Measurements from ENCODE around the gene ATG5. TPM values are rescaled to one million over a fixed set of nuclear protein-coding genes. Genes with fewer than 3 reads are reported as not detected.

ATG5 gene
- total RNA-seq, 1 donor from 2014 or later = 39.3 TPM

DNA sequence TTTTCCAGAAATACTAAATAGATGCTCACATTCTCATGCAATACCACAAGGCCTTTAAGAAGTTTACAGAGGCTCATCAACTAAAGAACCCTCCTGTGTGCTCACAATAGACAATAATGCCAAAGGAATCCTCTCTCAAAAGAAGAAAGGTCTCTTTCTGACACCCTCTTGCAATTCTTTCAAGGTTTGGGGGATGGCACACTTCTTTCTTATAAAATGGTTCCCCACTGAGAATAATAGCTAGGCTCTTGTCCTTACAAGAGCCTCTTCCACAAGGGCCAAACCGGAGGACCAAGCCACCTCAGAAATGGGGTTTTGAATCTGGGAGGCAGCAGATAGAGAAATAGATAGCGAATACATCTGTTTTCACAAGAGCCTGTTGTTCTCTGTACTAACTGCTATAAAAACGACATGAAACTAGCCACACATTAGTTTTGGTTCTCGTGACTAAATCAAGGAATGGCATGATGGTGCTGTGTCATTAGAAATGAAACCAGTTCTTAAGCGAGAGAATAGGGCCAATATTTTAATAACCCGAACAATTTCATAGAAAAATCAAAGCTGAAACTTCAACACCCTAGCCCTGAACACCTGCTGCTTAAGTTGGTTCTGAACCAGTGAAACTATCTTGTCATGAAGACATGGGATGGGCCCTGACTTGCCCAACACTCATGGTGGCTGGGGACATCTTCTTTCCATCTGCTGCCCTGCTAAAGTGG, 158.3 kb downstream of the ATG5 start:
- Histone ChIP-seq H3K4me1 (ENCODE audit: insufficient read depth, low read length) (peaks cover 26% of the 10 kb centered on the region), H3K79me2 (ENCODE audit: insufficient read depth, low read length) (no peaks in the 10 kb centered on the region), H4K20me1 (ENCODE audit: insufficient read depth, low read length) (no peaks in the 10 kb centered on the region), H3K27ac (ENCODE audit: low read depth, low read length) (no peak overlapping the region), H3K36me3 (ENCODE audit: insufficient read depth, low read length) (no peaks in the 10 kb centered on the region), H3K27me3 (ENCODE audit: insufficient read depth, low read length) (no peaks in the 10 kb centered on the region), H3K4me3 (ENCODE audit: insufficient read depth, low read depth, low read length) (no peak overlapping the region), H3K9me3 (ENCODE audit: insufficient read depth, low read depth, low read length) (no peaks in the 10 kb centered on the region), H3K9ac (ENCODE audit: low read length) (no peak overlapping the region), H3K4me2 (ENCODE audit: low read length) (no peak overlapping the region), H2AFZ (ENCODE audit: low read depth, low read length) (no peak overlapping the region)
- peaks cover 18% of the 10 kb centered on the region for H3K4me1 Mint-ChIP-seq (ENCODE audit: low read depth, unreplicated experiment)
- H3K4me3 Mint-ChIP-seq (ENCODE audit: unreplicated experiment) = no peak overlapping the region
- H3K27me3 Mint-ChIP-seq (ENCODE audit: low read depth, unreplicated experiment) = no peaks in the 10 kb centered on the region
- TF ChIP-seq, protein P1, sequence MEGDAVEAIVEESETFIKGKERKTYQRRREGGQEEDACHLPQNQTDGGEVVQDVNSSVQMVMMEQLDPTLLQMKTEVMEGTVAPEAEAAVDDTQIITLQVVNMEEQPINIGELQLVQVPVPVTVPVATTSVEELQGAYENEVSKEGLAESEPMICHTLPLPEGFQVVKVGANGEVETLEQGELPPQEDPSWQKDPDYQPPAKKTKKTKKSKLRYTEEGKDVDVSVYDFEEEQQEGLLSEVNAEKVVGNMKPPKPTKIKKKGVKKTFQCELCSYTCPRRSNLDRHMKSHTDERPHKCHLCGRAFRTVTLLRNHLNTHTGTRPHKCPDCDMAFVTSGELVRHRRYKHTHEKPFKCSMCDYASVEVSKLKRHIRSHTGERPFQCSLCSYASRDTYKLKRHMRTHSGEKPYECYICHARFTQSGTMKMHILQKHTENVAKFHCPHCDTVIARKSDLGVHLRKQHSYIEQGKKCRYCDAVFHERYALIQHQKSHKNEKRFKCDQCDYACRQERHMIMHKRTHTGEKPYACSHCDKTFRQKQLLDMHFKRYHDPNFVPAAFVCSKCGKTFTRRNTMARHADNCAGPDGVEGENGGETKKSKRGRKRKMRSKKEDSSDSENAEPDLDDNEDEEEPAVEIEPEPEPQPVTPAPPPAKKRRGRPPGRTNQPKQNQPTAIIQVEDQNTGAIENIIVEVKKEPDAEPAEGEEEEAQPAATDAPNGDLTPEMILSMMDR (IDR thresholded peaks at IDR 0.05; ENCODE audit: insufficient read depth, low read depth, low read length) = no peak
- no peak for TF ChIP-seq EZH2 (IDR thresholded peaks at IDR 0.05; ENCODE audit: insufficient read depth, low read length)
- H3K36me3 Mint-ChIP-seq (ENCODE audit: low read depth, unreplicated experiment) = peaks cover 2% of the 10 kb centered on the region
- no peak for DNase-seq (ENCODE audit: low read depth)
- FAIRE-seq = no peak
- no peak overlapping the region for H3K27ac Mint-ChIP-seq (ENCODE audit: unreplicated experiment)
- H3K9me3 Mint-ChIP-seq (ENCODE audit: unreplicated experiment) = no peaks in the 10 kb centered on the region

DNA sequence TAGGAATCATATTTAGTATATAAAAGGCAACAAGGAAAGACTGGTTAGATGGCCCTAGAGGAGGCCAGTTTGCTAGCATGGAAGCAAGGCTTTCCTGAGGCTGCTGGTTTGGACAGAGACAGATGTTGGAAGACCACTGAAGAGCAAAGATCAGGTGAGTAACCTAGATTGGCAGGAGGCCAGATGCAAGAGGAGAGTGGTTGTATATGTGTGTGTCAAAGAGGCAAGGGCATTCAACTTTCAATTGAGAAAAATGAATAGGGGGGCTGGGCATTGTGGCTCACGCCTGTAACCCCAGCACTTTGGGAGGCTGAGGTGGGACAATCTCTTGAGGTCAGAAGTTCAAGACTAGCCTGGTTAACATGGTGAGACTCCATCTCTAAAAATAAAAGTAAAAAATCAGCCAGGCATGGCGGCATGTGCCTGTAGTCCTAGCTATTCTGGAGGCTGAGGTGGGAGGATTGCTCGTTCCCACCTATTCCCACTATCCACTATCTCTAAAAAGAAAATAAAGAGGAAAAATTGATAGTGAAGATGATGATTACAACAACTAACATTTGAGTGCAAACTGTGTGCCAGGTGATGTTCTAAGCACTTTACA, 159.6 kb downstream of the ATG5 start:
- no peaks in the 10 kb centered on the region for H3K27me3 ChIP-seq (ENCODE audit: insufficient read depth, low read length)
- H3K9ac ChIP-seq (ENCODE audit: low read length) = no peak overlapping the region
- Mint-ChIP-seq H3K27ac (ENCODE audit: unreplicated experiment) (no peak overlapping the region), H3K9me3 (ENCODE audit: unreplicated experiment) (no peaks in the 10 kb centered on the region), H3K4me3 (ENCODE audit: unreplicated experiment) (no peak overlapping the region), H3K4me1 (ENCODE audit: low read depth, unreplicated experiment) (peaks cover 18% of the 10 kb centered on the region), H3K36me3 (ENCODE audit: low read depth, unreplicated experiment) (peaks cover 2% of the 10 kb centered on the region), H3K27me3 (ENCODE audit: low read depth, unreplicated experiment) (no peaks in the 10 kb centered on the region)
- DNase-seq (ENCODE audit: low read depth) (peak; percentile 75), FAIRE-seq (no peak)
- no peaks in the 10 kb centered on the region for H4K20me1 ChIP-seq (ENCODE audit: insufficient read depth, low read length)
- peaks cover 26% of the 10 kb centered on the region for H3K4me1 ChIP-seq (ENCODE audit: insufficient read depth, low read length)
- no peaks in the 10 kb centered on the region for H3K9me3 ChIP-seq (ENCODE audit: insufficient read depth, low read depth, low read length)
- H3K4me2 ChIP-seq (ENCODE audit: low read length) = no peak overlapping the region
- H3K4me3 ChIP-seq (ENCODE audit: insufficient read depth, low read depth, low read length) = no peak overlapping the region
- no peak for TF ChIP-seq EZH2 (IDR thresholded peaks at IDR 0.05; ENCODE audit: insufficient read depth, low read length)
- TF ChIP-seq, protein P1 (IDR thresholded peaks at IDR 0.05; ENCODE audit: insufficient read depth, low read depth, low read length) = no peak
- H2AFZ ChIP-seq (ENCODE audit: low read depth, low read length) = no peak overlapping the region
- no peaks in the 10 kb centered on the region for H3K79me2 ChIP-seq (ENCODE audit: insufficient read depth, low read length)
- H3K27ac ChIP-seq (ENCODE audit: low read depth, low read length) = no peak overlapping the region
- H3K36me3 ChIP-seq (ENCODE audit: insufficient read depth, low read length) = no peaks in the 10 kb centered on the region
